AG04450 (cell line): Measurements from ENCODE around the gene ANO6. TPM values are rescaled to one million over a fixed set of nuclear protein-coding genes. Genes with fewer than 3 reads are reported as not detected.

Experiments used
- CTCF ChIA-PET: fragments of 300-600, 350-600 bp; formaldehyde crosslinking; extraction: SDS; loops from one replicate; lab custom pipeline; 2022; ENCODE audit warnings: antibody characterized with exemption, inconsistent platforms; lab: Charles Lee
- POLR2A ChIA-PET: fragments of 350-600 bp; formaldehyde crosslinking; extraction: SDS; loops from one replicate; lab custom pipeline; 2021; ENCODE audit warnings: antibody characterized with exemption, inconsistent platforms; lab: Yijun Ruan, JAX
- DNase-seq: peaks from one replicate; pipeline ENCODE4 v3.0.0-alpha.2; 2011; ENCODE audit warnings: low read depth, low spot score
- H3K27ac ChIP-seq: one replicate; pipeline ENCODE4 v1.5.1; 2012; ENCODE audit warnings: low read depth, low read length, control low read depth
- H3K27me3 ChIP-seq: one replicate; pipeline ENCODE4 v1.6.0; 2012; ENCODE audit warnings: low read length; ENCODE audit not compliant: control insufficient read depth, insufficient read depth
- H3K4me3 ChIP-seq: 2 replicates; pipeline ENCODE4 v1.5.1; 2011; ENCODE audit warnings: mild to moderate bottlenecking, low read depth, low read length, control low read depth
- H3K9me3 ChIP-seq: 2 replicates; pipeline ENCODE4 v1.5.1; 2012; ENCODE audit warnings: low read length; ENCODE audit not compliant: control insufficient read depth, insufficient read depth
- CTCF ChIP-seq: IDR thresholded peaks from 2 replicates; pipeline ENCODE4 v1.5.1; 2011; ENCODE audit warnings: low read depth, low read length, control low read depth, inconsistent platforms
- polyA plus RNA-seq: library from polyadenylated mRNA; depleted of rRNA; stranded (reverse); fragments of >200 nt; gene quantifications from 2 replicates; pipeline ENCODE4 v1.2.3, GENCODE V29; 2011

Gene ANO6
- polyA plus RNA-seq, 1 experiment: 51.9 TPM

DNA sequence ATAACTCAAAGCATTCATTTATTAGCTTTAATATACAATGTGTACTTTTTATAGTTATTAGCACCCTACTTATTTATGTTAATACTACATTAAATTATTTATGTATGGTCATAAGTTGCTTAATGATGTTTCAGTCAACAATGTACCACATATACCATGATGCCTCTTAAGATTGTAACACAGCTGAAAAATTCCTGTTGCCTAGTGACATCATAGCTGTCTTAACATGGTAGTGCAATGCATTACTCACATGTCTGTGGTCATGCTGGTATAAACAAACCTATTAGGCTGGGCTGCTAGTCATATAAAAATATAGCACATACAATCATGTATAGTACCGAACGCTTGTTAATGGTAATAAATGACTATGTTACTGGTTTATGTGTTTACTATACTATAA is 120.4 kb downstream of the ANO6 start:
- ChIA-PET POLR2A (interaction anchor here (0.6 to 0.8 kb wide), 2 partner anchors 10 to 121 kb away, joined by 4 to 5 read pairs; partner anchors contain the start of gene ANO6), CTCF (interaction anchor here (0.6 to 2.7 kb wide), 8 partner anchors 8 to 163 kb away, joined by 3 to 18 read pairs (median 4); partner anchors contain the start of gene ANO6)
- Histone ChIP-seq H3K4me3 (no peak overlapping the region), H3K9me3 (no peaks in the 10 kb centered on the region), H3K27ac (no peak overlapping the region), H3K27me3 (no peaks in the 10 kb centered on the region)
- DNase-seq: peak; percentile 93
- no peak for TF ChIP-seq CTCF

DNA sequence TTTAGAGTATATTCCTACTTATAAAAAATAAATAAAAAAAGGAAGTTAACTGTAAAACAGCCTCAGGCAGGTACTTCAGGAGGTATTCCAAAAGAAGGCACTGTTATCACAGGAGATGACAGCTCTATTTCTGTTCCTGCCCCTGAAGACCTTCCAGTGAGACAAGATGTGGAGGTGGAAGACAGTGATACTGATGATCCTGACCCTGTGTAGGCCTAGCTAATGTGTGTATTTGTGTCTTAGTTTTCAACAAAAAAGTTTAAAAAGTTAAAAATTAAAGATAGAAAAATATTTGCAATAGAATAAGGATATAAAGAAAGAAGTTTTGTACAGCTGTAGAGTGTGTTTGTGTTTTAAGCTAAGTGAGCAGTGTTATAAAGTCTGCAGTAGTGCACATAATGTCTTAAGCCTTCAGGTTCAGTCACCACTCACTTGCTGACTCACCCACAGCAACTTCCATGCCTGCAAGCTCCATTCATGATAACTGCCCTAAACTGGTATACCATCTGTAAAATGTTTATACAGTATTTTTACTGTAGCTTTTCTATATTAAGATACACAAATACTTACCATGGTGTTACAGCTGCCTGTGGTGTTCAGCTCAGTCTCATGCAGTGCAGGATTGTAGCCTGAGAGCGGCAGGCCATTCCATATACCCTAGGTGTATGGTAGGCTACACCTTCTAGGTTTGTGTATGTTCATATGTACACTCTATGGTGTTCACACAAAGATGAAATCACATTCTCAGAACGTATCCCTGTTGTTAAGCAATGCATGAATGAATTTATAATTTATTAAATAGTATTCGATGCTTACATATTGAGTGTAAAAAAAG is 121.1 kb downstream of the ANO6 start:
- DNase-seq: peak; percentile 89
- peak overlapping the region; percentile 90 for H3K27ac ChIP-seq
- POLR2A ChIA-PET: interaction anchor here (0.6 to 1.6 kb wide), 7 partner anchors 9 to 146 kb away, joined by 3 to 5 read pairs (median 4); partner anchors contain the start of gene ANO6
- no peaks in the 10 kb centered on the region for H3K9me3 ChIP-seq
- peak; percentile 35; the same call in 1 of the 2 replicates for TF ChIP-seq CTCF
- CTCF ChIA-PET: interaction anchor here (0.6 to 2.7 kb wide), 10 partner anchors 9 to 822 kb away, joined by 3 to 18 read pairs (median 4); partner anchors contain the start of gene ANO6
- 0 out of 2 replicates have a peak overlapping the region, but pooled peaks have one; percentile 25 for H3K4me3 ChIP-seq
- no peaks in the 10 kb centered on the region for H3K27me3 ChIP-seq

GRCh38 chr12:45337835-45338234 is 121.9 kb downstream of the ANO6 start:
- Histone ChIP-seq H3K27ac (no peak overlapping the region), H3K27me3 (no peaks in the 10 kb centered on the region), H3K4me3 (no peak overlapping the region), H3K9me3 (no peaks in the 10 kb centered on the region)
- no peak for DNase-seq
- CTCF ChIA-PET: interaction anchor here (1.8 to 2.2 kb wide), 3 partner anchors 51 to 68 kb away, joined by 5 to 6 read pairs (median 5); no protein-coding TSS in a partner anchor
- no peak for TF ChIP-seq CTCF
- POLR2A ChIA-PET: interaction anchor here (1.1 to 1.6 kb wide), 2 partner anchors 31 to 93 kb away, joined by 3 to 5 read pairs; no protein-coding TSS in a partner anchor

GRCh38 chr12:45338272-45338671 is 122.4 kb downstream of the ANO6 start:
- TF ChIP-seq CTCF: no peak
- ChIA-PET CTCF (interaction anchor here (0.5 to 2.2 kb wide), 3 partner anchors 51 to 91 kb away, joined by 4 to 6 read pairs (median 5); no protein-coding TSS in a partner anchor), POLR2A (interaction anchor here (1.6 kb wide), 1 partner anchor 31 kb away, joined by 5 read pairs; no protein-coding TSS in a partner anchor)
- no peak for DNase-seq
- Histone ChIP-seq H3K27ac (no peak overlapping the region), H3K27me3 (no peaks in the 10 kb centered on the region), H3K9me3 (no peaks in the 10 kb centered on the region), H3K4me3 (no peak overlapping the region)

GRCh38 chr12:45339035-45339434 is 123.1 kb downstream of the ANO6 start:
- no peak overlapping the region for H3K27ac ChIP-seq
- no peak overlapping the region for H3K4me3 ChIP-seq
- ChIA-PET POLR2A (no interaction called here), CTCF (interaction anchor here (0.5 to 2.2 kb wide), 3 partner anchors 50 to 92 kb away, joined by 4 to 6 read pairs (median 5); no protein-coding TSS in a partner anchor)
- no peak for DNase-seq
- no peaks in the 10 kb centered on the region for H3K27me3 ChIP-seq
- no peak for TF ChIP-seq CTCF
- H3K9me3 ChIP-seq: no peaks in the 10 kb centered on the region
